Skeletal muscle tissue (tissue), 4 donors: ENCODE data around the gene PRODH2. TPM values are rescaled to one million over a fixed set of nuclear protein-coding genes. Genes with fewer than 3 reads are reported as not detected.

ENCODE experiments used
- H3K27ac ChIP-seq: one replicate; pipeline ENCODE4 v1.7.0; 2013; ENCODE audit warnings: mild to moderate bottlenecking, low read depth, low read length, inconsistent platforms
- H3K27me3 ChIP-seq, 3 donors: one replicate each; pipeline ENCODE4 v1.7.0; 2013; ENCODE audit warnings: low read length in 3 of 3; ENCODE audit not compliant: control insufficient read depth in 3 of 3, insufficient read depth in 3 of 3
- H3K36me3 ChIP-seq, 3 donors: one replicate each; pipeline ENCODE4 v1.7.0; 2013; ENCODE audit warnings: low read length in 3 of 3; ENCODE audit not compliant: control insufficient read depth in 3 of 3, insufficient read depth in 3 of 3
- H3K4me1 ChIP-seq, 3 donors: one replicate each; pipeline ENCODE4 v1.7.0; 2013; ENCODE audit warnings: low read length in 3 of 3, mild to moderate bottlenecking in 3 of 3; ENCODE audit not compliant: control insufficient read depth in 3 of 3, insufficient read depth in 3 of 3
- H3K4me3 ChIP-seq, 3 donors: one replicate each; pipeline ENCODE4 v1.7.0; 2013; ENCODE audit warnings: low read length in 3 of 3
- H3K9ac ChIP-seq, 3 donors: one replicate each; pipeline ENCODE4 v1.7.0; 2013; ENCODE audit warnings: low read length in 3 of 3, mild to moderate bottlenecking in 3 of 3, moderate library complexity in 2 of 3, low read depth in 1 of 3
- H3K9me3 ChIP-seq, 3 donors: one replicate each; pipeline ENCODE4 v1.7.0; 2013; ENCODE audit warnings: low read length in 3 of 3; ENCODE audit not compliant: control insufficient read depth in 3 of 3
- total RNA-seq: library from RNA; depleted of rRNA; stranded (reverse); fragments of >200 nt; gene quantifications from one replicate; pipeline ENCODE4 v1.2.3, GENCODE V29; 2014
- donor health status: Osteomylitis.

PRODH2 gene
- total RNA-seq, 1 donor from 2014 or later, result not detected

- H3K9me3 ChIP-seq, result no peaks in the 10 kb centered on the region
- peaks cover 7 to 22% (median 10%) of the 10 kb centered on the region in 3 donors for H3K27me3 ChIP-seq
These were observed 9.9 kb upstream of the PRODH2 start for GRCh38 chr19:35822579-35822978.

GRCh38 chr19:35818445-35818844 lies 5.8 kb upstream of the PRODH2 start:
- Histone ChIP-seq H3K9me3 (peaks cover 0 to 1% (median 0%) of the 10 kb centered on the region in 3 donors), H3K27ac (no peak overlapping the region), H3K4me1 (no peaks in the 10 kb centered on the region), H3K36me3 (no peaks in the 10 kb centered on the region), H3K9ac (no peak overlapping the region), H3K27me3 (peaks cover 7 to 24% (median 8%) of the 10 kb centered on the region in 3 donors), H3K4me3 (no peak overlapping the region)

More at GRCh38 chr19:35822579-35822978, 9.9 kb upstream of the PRODH2 start:
- no peak overlapping the region for H3K27ac ChIP-seq
- H3K9ac ChIP-seq, result no peak overlapping the region
- H3K4me1 ChIP-seq, result no peaks in the 10 kb centered on the region
- H3K4me3 ChIP-seq, result no peak overlapping the region
- no peaks in the 10 kb centered on the region for H3K36me3 ChIP-seq

- Histone ChIP-seq H3K9me3 (peaks cover 0 to 3% (median 0%) of the 10 kb centered on the region in 3 donors), H3K27ac (no peak overlapping the region), H3K27me3 (peaks cover 15 to 28% (median 17%) of the 10 kb centered on the region in 3 donors), H3K36me3 (no peaks in the 10 kb centered on the region), H3K9ac (no peak overlapping the region), H3K4me3 (no peak overlapping the region), H3K4me1 (no peaks in the 10 kb centered on the region)
These were observed 4.2 kb upstream of the PRODH2 start for GRCh38 chr19:35816846-35817245.

GRCh38 chr19:35816262-35816661 lies 3.6 kb upstream of the PRODH2 start:
- Histone ChIP-seq H3K27me3 (peaks cover 18 to 28% (median 21%) of the 10 kb centered on the region in 3 donors), H3K36me3 (no peaks in the 10 kb centered on the region), H3K4me1 (no peaks in the 10 kb centered on the region), H3K9ac (no peak overlapping the region), H3K4me3 (no peak overlapping the region), H3K27ac (no peak overlapping the region), H3K9me3 (peaks cover 0 to 3% (median 0%) of the 10 kb centered on the region in 3 donors)

GRCh38 chr19:35813043-35813890 lies 622 bp upstream of the PRODH2 start:
- H3K27me3 ChIP-seq, result peaks cover 13 to 20% (median 15%) of the 10 kb centered on the region in 3 donors
- H3K9me3 ChIP-seq, result peaks cover 0 to 3% (median 0%) of the 10 kb centered on the region in 3 donors
- H3K27ac ChIP-seq, result no peak overlapping the region
- no peak overlapping the region for H3K4me3 ChIP-seq
- H3K36me3 ChIP-seq, result no peaks in the 10 kb centered on the region
- H3K4me1 ChIP-seq, result no peaks in the 10 kb centered on the region
- no peak overlapping the region for H3K9ac ChIP-seq

- no peak overlapping the region for H3K9ac ChIP-seq
- no peaks in the 10 kb centered on the region for H3K36me3 ChIP-seq
- no peaks in the 10 kb centered on the region for H3K4me1 ChIP-seq
- peaks cover 0 to 3% (median 0%) of the 10 kb centered on the region in 3 donors for H3K9me3 ChIP-seq
- no peak overlapping the region for H3K27ac ChIP-seq
- H3K4me3 ChIP-seq, result no peak overlapping the region
- peaks cover 13 to 15% (median 14%) of the 10 kb centered on the region in 3 donors for H3K27me3 ChIP-seq
These were observed 1.1 kb downstream of the PRODH2 start for GRCh38 chr19:35811317-35812219.

- H3K27me3 ChIP-seq, result peaks cover 5 to 11% (median 7%) of the 10 kb centered on the region in 3 donors
- no peak overlapping the region for H3K27ac ChIP-seq
- H3K36me3 ChIP-seq, result no peaks in the 10 kb centered on the region
- H3K4me1 ChIP-seq, result no peaks in the 10 kb centered on the region
- H3K4me3 ChIP-seq, result no peak overlapping the region
- H3K9me3 ChIP-seq, result no peaks in the 10 kb centered on the region
- no peak overlapping the region for H3K9ac ChIP-seq
These were observed 5.0 kb downstream of the PRODH2 start for GRCh38 chr19:35807633-35808032.

GRCh38 chr19:35806597-35806996 lies 6.0 kb downstream of the PRODH2 start:
- Histone ChIP-seq H3K9ac (no peak overlapping the region), H3K4me1 (no peaks in the 10 kb centered on the region), H3K27me3 (peaks cover 1 to 4% (median 3%) of the 10 kb centered on the region in 3 donors), H3K4me3 (no peak overlapping the region), H3K27ac (no peak overlapping the region), H3K36me3 (no peaks in the 10 kb centered on the region), H3K9me3 (no peaks in the 10 kb centered on the region)

GRCh38 chr19:35805526-35806102 lies 7.0 kb downstream of the PRODH2 start:
- Histone ChIP-seq H3K36me3 (no peaks in the 10 kb centered on the region), H3K9ac (no peak overlapping the region), H3K9me3 (no peaks in the 10 kb centered on the region), H3K27ac (no peak overlapping the region), H3K27me3 (peaks cover 0 to 3% (median 3%) of the 10 kb centered on the region in 3 donors), H3K4me3 (no peak overlapping the region), H3K4me1 (no peaks in the 10 kb centered on the region)
